GM21423 (cell line): ENCODE measurements around the gene MYBPHL.

Experiments used
- ATAC-seq: cut with Tn5 transposase; IDR thresholded peaks from one replicate; pipeline ENCODE4 v1.9.1; 2021; ENCODE audit warnings: mild to moderate bottlenecking, moderate library complexity; ENCODE audit not compliant: unreplicated experiment

The MYBPHL gene

GRCh38 chr1:109253803-109254620, 52.8 kb downstream of the MYBPHL start:
- ATAC-seq, result no peak

GRCh38 chr1:109252893-109253802, 53.7 kb downstream of the MYBPHL start:
- ATAC-seq, result no peak

- ATAC-seq, result no peak
Measured at GRCh38 chr1:109252167-109252892, 54.5 kb downstream of the MYBPHL start.

GRCh38 chr1:109251277-109252166, 55.3 kb downstream of the MYBPHL start:
- ATAC-seq, result no peak

- no peak for ATAC-seq
Measured at GRCh38 chr1:109250454-109251276, 56.1 kb downstream of the MYBPHL start.

- peak; percentile 27 for ATAC-seq
Measured at GRCh38 chr1:109249654-109250401, 57.0 kb downstream of the MYBPHL start.

GRCh38 chr1:109248797-109249629, 57.8 kb downstream of the MYBPHL start, which contains the start of gene CELSR2:
Gene CELSR2 (plus strand): TSS chr1:109249539. CDS start chr1:109250080, 541 bp downstream.
- peak; percentile 76 for ATAC-seq

GRCh38 chr1:109248444-109248796, 58.4 kb downstream of the MYBPHL start:
- ATAC-seq, result no peak

- no peak for ATAC-seq
Measured at GRCh38 chr1:109247401-109248365, 59.1 kb downstream of the MYBPHL start.

GRCh38 chr1:109246141-109246551, 60.7 kb downstream of the MYBPHL start:
- no peak for ATAC-seq

GRCh38 chr1:109243860-109244552, 62.8 kb downstream of the MYBPHL start:
- ATAC-seq, result no peak

- no peak for ATAC-seq
Measured at GRCh38 chr1:109243221-109243620, 63.6 kb downstream of the MYBPHL start.

GRCh38 chr1:109242387-109242786, 64.4 kb downstream of the MYBPHL start:
- ATAC-seq, result no peak
